CD4-positive, alpha-beta memory T cell (primary cell): Measurements from ENCODE around the gene ANKRD40CL. TPM values are rescaled to one million over a fixed set of nuclear protein-coding genes. Genes with fewer than 3 reads are reported as not detected.

Experiments used
- CTCF ChIA-PET: fragments of 350-600 bp; sonication (Branson Sonifier 250); formaldehyde crosslinking; loops from one replicate; lab custom pipeline; 2021; ENCODE audit warnings: inconsistent platforms; ENCODE audit not compliant: partially characterized antibody; lab: Charles Lee
- POLR2A ChIA-PET: fragments of 350-600 bp; sonication (Branson Sonifier 250); formaldehyde crosslinking; loops from one replicate; lab custom pipeline; 2021; ENCODE audit not compliant: partially characterized antibody; lab: Charles Lee
- DNase-seq, 5 donors: peaks; one replicate each; pipeline versions ENCODE4 v3.0.0 to v3.0.0-alpha.2; 2020 to 2022; ENCODE audit warnings: mixed read lengths in 1 of 5
- H3K27ac ChIP-seq: one replicate; pipeline ENCODE4 v1.7.0; 2013; ENCODE audit warnings: low read depth, low read length
- H3K27me3 ChIP-seq: 2 replicates; pipeline ENCODE4 v1.7.0; 2013; ENCODE audit warnings: mild to moderate bottlenecking, low read length, moderate library complexity; ENCODE audit not compliant: insufficient read depth
- H3K36me3 ChIP-seq: 2 replicates; pipeline ENCODE4 v1.7.0; 2013; ENCODE audit warnings: mild to moderate bottlenecking, low read length, moderate library complexity; ENCODE audit not compliant: insufficient read depth
- H3K4me1 ChIP-seq: 2 replicates; pipeline ENCODE4 v1.7.0; 2013; ENCODE audit warnings: mild to moderate bottlenecking, low read length, moderate library complexity; ENCODE audit not compliant: insufficient read depth
- H3K4me3 ChIP-seq, 2 donors: one replicate each; pipeline ENCODE4 v1.7.0; 2013; ENCODE audit warnings: low read length in 2 of 2, mild to moderate bottlenecking in 1 of 2
- H3K9me3 ChIP-seq, 2 donors: one replicate each; pipeline ENCODE4 v1.7.0; 2013; ENCODE audit warnings: low read length in 2 of 2, control low read depth in 1 of 2; ENCODE audit not compliant: control insufficient read depth in 1 of 2
- H3K27ac Mint-ChIP-seq, 7 donors: one replicate each; pipeline ENCODE4 v1.8.0; 2020 to 2021; ENCODE audit warnings: mixed read lengths in 7 of 7, mild to moderate bottlenecking in 6 of 7, inconsistent platforms in 3 of 7, moderate library complexity in 3 of 7
- H3K27me3 Mint-ChIP-seq, 2 donors: one replicate each; pipeline ENCODE4 v1.8.0; 2020 to 2021; ENCODE audit warnings: mixed read lengths in 2 of 2
- H3K36me3 Mint-ChIP-seq, 2 donors: one replicate each; pipeline ENCODE4 v1.8.0; 2020 to 2021; ENCODE audit warnings: mixed read lengths in 2 of 2, inconsistent platforms in 1 of 2, mild to moderate bottlenecking in 1 of 2
- H3K4me1 Mint-ChIP-seq, 4 donors: one replicate each; pipeline ENCODE4 v1.8.0; 2020 to 2021; ENCODE audit warnings: mixed read lengths in 4 of 4, mild to moderate bottlenecking in 1 of 4
- H3K4me3 Mint-ChIP-seq, 8 donors: one replicate each; pipeline ENCODE4 v1.8.0; 2020 to 2021; ENCODE audit warnings: mixed read lengths in 8 of 8, mild to moderate bottlenecking in 7 of 8, moderate library complexity in 6 of 8, inconsistent platforms in 3 of 8
- H3K9me3 Mint-ChIP-seq, 8 donors: one replicate each; pipeline ENCODE4 v1.8.0; 2020 to 2021; ENCODE audit warnings: mixed read lengths in 8 of 8, mild to moderate bottlenecking in 5 of 8, inconsistent platforms in 3 of 8, moderate library complexity in 1 of 8
- intact Hi-C: fragments of 100-400 bp; cut with micrococcal nuclease; formaldehyde crosslinking; loops from one replicate; pipeline ENCODE4 v1.15.1; 2023
- polyA plus RNA-seq, 2 donors: library from polyadenylated mRNA; unstranded; fragments of 300-500 nt; fragmentation: Illumina TruSeq; gene quantifications; one replicate each; pipeline ENCODE4 v1.2.3, GENCODE V29; 2021
- total RNA-seq, 2 experiments: library from RNA; stranded (reverse); gene quantifications; one replicate each; pipeline ENCODE4 v1.2.3, GENCODE V29; 2021

ANKRD40CL gene, protein sequence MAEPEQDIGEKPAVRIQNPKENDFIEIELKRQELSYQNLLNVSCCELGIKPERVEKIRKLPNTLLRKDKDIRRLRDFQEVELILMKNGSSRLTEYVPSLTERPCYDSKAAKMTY
- total RNA-seq (not detected), polyA plus RNA-seq (not detected)

DNA sequence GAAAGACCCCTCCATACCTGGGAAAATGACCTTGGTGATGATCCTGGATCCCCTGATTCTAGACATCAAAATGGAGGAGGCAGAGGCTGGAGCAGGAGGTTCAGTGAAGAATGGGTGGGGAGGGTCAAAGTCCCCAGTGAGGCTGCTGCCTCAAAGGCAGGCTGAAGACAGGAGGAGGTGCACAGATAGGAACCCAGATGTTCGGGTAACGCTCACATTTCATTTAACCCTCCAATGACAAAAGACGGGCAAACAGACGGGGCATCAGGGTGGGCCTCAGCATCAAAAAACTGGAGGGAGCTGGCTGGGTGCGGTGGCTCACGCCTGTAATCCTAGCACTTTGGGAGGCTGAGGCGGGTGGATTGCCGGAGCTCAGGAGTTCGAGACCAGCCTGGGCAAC lies at the start of gene ANKRD40CL:
Gene ANKRD40CL (minus strand): TSS at position 73 of the 400 bp plus-strand sequence. CDS start 605 bp downstream, outside the sequence.
- POLR2A ChIA-PET = no interaction called here
- H3K36me3 ChIP-seq = no peaks in the 10 kb centered on the region
- H3K4me3 ChIP-seq = no peak within 1 kb of the TSS
- peaks cover 2 to 24% (median 9%) of the 10 kb centered on the region in 4 donors for H3K4me1 Mint-ChIP-seq
- H3K27me3 ChIP-seq = no peaks in the 10 kb centered on the region
- H3K9me3 Mint-ChIP-seq = peaks cover 0 to 1% (median 0%) of the 10 kb centered on the region in 8 donors
- CTCF ChIA-PET = interaction anchor here (1.1 kb wide), 1 partner anchor 15 kb away, joined by 4 read pairs; no protein-coding TSS in a partner anchor
- intact Hi-C loops = no loop called here
- H3K27me3 Mint-ChIP-seq = peaks cover 6 to 8% of the 10 kb centered on the region in 2 donors
- H3K9me3 ChIP-seq = no peaks in the 10 kb centered on the region
- no peaks in the 10 kb centered on the region for H3K36me3 Mint-ChIP-seq
- H3K27ac Mint-ChIP-seq = peak within 1 kb of the TSS in 1 of 7 donors; percentile 68
- DNase-seq = no peak
- peak within 1 kb of the TSS in 2 of 8 donors; percentile 11 to 35 for H3K4me3 Mint-ChIP-seq
- peaks cover 7% of the 10 kb centered on the region for H3K4me1 ChIP-seq
- no peak within 1 kb of the TSS for H3K27ac ChIP-seq

DNA sequence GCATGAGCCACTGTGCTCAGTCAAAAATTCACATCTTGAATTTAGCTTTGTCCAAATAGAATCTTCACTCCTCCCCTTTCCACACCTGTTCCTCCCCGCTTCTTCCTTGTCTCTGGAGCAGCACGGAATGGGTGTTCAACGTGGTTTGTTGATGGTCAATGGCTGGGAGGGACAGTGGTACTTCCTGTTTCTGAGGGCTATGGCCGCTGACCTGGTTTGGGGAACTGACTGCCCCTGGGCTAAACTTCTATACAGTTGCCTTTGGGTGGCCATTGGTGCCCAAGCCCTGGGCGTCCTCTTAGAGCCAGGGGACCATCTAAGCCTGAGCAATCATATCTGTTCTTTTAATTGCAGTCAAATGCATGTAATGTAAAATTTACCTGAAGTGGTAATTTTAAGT lies 49.0 kb upstream of the ANKRD40CL start:
- no peak for DNase-seq
- H3K4me1 Mint-ChIP-seq = peaks cover 0 to 10% (median 4%) of the 10 kb centered on the region in 4 donors
- Histone ChIP-seq H3K36me3 (no peaks in the 10 kb centered on the region), H3K4me3 (no peak overlapping the region), H3K4me1 (peaks cover 6% of the 10 kb centered on the region), H3K27me3 (no peaks in the 10 kb centered on the region), H3K27ac (no peak overlapping the region), H3K9me3 (no peaks in the 10 kb centered on the region)
- H3K9me3 Mint-ChIP-seq = no peaks in the 10 kb centered on the region
- intact Hi-C loops = no loop called here
- no peak overlapping the region for H3K4me3 Mint-ChIP-seq
- peak overlapping the region in 1 of 7 donors; percentile 33 for H3K27ac Mint-ChIP-seq
- CTCF ChIA-PET = interaction anchor here (0.8 to 2.4 kb wide), 18 partner anchors 9 to 161 kb away, joined by 3 to 9 read pairs (median 4); no protein-coding TSS in a partner anchor
- H3K27me3 Mint-ChIP-seq = peaks cover 0 to 12% of the 10 kb centered on the region in 2 donors
- POLR2A ChIA-PET = interaction anchor here (0.8 to 1.4 kb wide), 2 partner anchors 10 to 87 kb away, joined by 3 read pairs; no protein-coding TSS in a partner anchor
- no peaks in the 10 kb centered on the region for H3K36me3 Mint-ChIP-seq

DNA sequence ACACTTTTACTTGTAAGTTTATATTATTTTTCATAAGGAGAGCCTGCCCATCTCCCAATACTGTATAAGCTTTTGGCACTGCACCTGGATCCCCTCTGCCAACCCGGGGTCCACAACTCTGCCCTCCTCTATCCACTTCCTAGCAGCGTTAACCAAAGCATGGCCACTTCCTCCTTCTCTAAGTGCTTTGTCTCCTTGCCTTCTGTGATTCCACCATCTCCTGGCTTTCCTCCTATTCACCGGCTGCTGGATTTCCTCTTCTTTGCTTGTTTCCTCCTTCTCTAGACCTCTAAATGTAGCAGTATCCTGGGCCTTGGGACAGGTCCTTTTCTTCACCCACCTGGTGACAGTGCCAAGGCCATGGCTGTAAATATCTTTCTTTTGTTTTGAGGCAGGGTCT lies 48.1 kb upstream of the ANKRD40CL start:
- peaks cover 0 to 10% (median 4%) of the 10 kb centered on the region in 4 donors for H3K4me1 Mint-ChIP-seq
- POLR2A ChIA-PET = interaction anchor here (1.4 kb wide), 1 partner anchor 10 kb away, joined by 3 read pairs; no protein-coding TSS in a partner anchor
- CTCF ChIA-PET = interaction anchor here (1.1 to 2.4 kb wide), 3 partner anchors 12 to 85 kb away, joined by 3 to 8 read pairs (median 3); no protein-coding TSS in a partner anchor
- no peaks in the 10 kb centered on the region for H3K36me3 Mint-ChIP-seq
- Histone ChIP-seq H3K4me1 (peaks cover 6% of the 10 kb centered on the region), H3K4me3 (no peak overlapping the region), H3K27ac (no peak overlapping the region), H3K36me3 (no peaks in the 10 kb centered on the region), H3K9me3 (no peaks in the 10 kb centered on the region), H3K27me3 (no peaks in the 10 kb centered on the region)
- H3K27ac Mint-ChIP-seq = peak overlapping the region in 1 of 7 donors; percentile 13
- intact Hi-C loops = no loop called here
- no peak for DNase-seq
- no peak overlapping the region for H3K4me3 Mint-ChIP-seq
- peaks cover 0 to 12% of the 10 kb centered on the region in 2 donors for H3K27me3 Mint-ChIP-seq
- H3K9me3 Mint-ChIP-seq = no peaks in the 10 kb centered on the region

DNA sequence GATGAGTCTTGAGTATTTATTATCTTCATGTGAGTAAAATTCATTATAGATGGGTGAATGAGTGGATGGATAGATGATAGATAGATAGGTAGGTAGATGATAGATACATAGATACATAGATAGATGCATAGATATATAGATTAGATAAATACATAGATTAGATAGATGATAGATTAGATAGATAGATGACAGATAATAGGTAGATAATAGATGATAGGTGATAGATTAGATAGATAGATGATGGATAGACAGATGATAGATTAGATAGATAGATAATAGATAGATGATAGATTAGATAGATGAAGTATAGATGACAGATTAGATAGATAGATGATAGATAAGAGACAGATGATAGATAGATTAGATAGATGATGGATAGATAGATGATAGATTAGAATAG lies 46.3 kb upstream of the ANKRD40CL start:
- Mint-ChIP-seq H3K36me3 (no peaks in the 10 kb centered on the region), H3K27me3 (peaks cover 0 to 9% of the 10 kb centered on the region in 2 donors), H3K4me1 (peaks cover 0 to 10% (median 1%) of the 10 kb centered on the region in 4 donors), H3K27ac (no peak overlapping the region), H3K4me3 (peak overlapping the region in 1 of 8 donors; percentile 72), H3K9me3 (no peaks in the 10 kb centered on the region)
- Histone ChIP-seq H3K4me1 (peaks cover 6% of the 10 kb centered on the region), H3K9me3 (no peaks in the 10 kb centered on the region), H3K27ac (no peak overlapping the region), H3K27me3 (no peaks in the 10 kb centered on the region), H3K36me3 (no peaks in the 10 kb centered on the region), H3K4me3 (no peak overlapping the region)
- intact Hi-C loops = no loop called here
- ChIA-PET POLR2A (no interaction called here), CTCF (no interaction called here)
- no peak for DNase-seq

DNA sequence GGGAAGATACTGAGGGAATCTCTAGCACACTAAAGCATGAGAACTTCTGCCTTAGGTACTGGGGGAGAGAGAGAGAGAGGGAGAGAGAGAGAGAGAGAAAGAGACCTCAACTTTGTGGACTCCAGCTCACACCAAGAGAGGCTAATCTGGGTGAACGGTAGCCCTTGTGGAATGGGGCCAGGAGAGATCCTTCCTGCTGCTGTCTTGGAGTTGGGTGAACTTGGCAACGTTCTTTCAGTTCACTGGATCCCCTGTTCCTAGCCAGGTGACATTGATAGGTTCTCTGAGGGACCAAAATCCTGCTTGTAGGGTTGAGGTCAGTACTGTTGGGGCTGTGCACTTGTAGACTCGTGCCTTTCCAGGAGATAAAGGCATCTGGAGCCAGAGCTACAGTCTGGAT lies 41.6 kb upstream of the ANKRD40CL start:
- no peaks in the 10 kb centered on the region for H3K27me3 Mint-ChIP-seq
- no peaks in the 10 kb centered on the region for H3K9me3 Mint-ChIP-seq
- ChIA-PET POLR2A (no interaction called here), CTCF (no interaction called here)
- Histone ChIP-seq H3K27me3 (no peaks in the 10 kb centered on the region), H3K9me3 (no peaks in the 10 kb centered on the region), H3K36me3 (no peaks in the 10 kb centered on the region), H3K4me1 (no peaks in the 10 kb centered on the region), H3K4me3 (no peak overlapping the region), H3K27ac (no peak overlapping the region)
- no peaks in the 10 kb centered on the region for H3K4me1 Mint-ChIP-seq
- H3K27ac Mint-ChIP-seq = peak overlapping the region in 1 of 7 donors; percentile 26
- no peaks in the 10 kb centered on the region for H3K36me3 Mint-ChIP-seq
- DNase-seq = no peak
- intact Hi-C loops = no loop called here
- no peak overlapping the region for H3K4me3 Mint-ChIP-seq

DNA sequence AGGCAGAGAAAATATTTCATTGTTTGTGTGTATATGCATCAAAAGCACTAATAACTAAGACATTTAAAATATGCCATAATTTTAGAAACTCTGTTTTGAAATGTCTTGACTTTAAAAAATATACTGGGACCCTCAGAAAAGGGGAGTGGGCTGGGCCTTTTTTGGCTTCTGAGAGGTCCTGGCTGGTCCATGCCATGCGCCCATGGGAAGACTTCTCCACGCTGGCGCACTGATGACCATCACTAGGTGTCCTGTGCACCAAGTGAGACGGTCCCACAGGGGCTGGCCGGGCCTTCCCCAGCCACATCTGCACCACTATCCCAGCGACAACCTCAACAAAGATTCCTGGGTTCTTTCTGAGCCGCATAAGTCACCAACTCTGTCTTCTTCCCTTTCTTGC lies 41.1 kb upstream of the ANKRD40CL start:
- H3K27ac Mint-ChIP-seq = no peak overlapping the region
- Histone ChIP-seq H3K9me3 (no peaks in the 10 kb centered on the region), H3K36me3 (no peaks in the 10 kb centered on the region), H3K4me1 (no peaks in the 10 kb centered on the region), H3K27ac (no peak overlapping the region), H3K4me3 (no peak overlapping the region), H3K27me3 (no peaks in the 10 kb centered on the region)
- H3K27me3 Mint-ChIP-seq = no peaks in the 10 kb centered on the region
- H3K36me3 Mint-ChIP-seq = no peaks in the 10 kb centered on the region
- no peaks in the 10 kb centered on the region for H3K9me3 Mint-ChIP-seq
- H3K4me3 Mint-ChIP-seq = no peak overlapping the region
- no peaks in the 10 kb centered on the region for H3K4me1 Mint-ChIP-seq
- no peak for DNase-seq
- ChIA-PET POLR2A (no interaction called here), CTCF (no interaction called here)
- intact Hi-C loops = no loop called here

DNA sequence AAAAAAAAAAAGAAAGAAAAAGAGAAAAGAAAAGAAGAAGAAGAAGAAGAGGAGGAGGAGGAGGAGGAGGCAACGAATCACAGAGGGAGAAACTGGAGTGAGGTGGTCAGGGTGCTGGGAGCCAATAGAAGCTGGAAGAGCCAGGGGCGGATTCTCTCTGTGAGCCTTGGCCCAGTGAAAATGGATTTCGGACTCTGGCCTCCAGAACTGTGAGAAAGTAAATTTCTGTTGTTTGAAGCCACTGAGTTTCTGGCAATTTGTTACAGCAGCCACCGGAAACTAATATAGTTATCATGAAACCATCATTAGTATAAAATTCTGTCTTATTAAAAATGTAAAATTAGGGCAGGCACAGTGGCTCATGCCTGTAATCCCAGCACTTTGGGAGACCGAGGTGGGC lies 40.4 kb upstream of the ANKRD40CL start:
- no peaks in the 10 kb centered on the region for H3K9me3 Mint-ChIP-seq
- ChIA-PET CTCF (interaction anchor here (1.3 kb wide), 1 partner anchor 10 kb away, joined by 5 read pairs; no protein-coding TSS in a partner anchor), POLR2A (no interaction called here)
- no peak overlapping the region for H3K27ac Mint-ChIP-seq
- Histone ChIP-seq H3K9me3 (no peaks in the 10 kb centered on the region), H3K4me1 (no peaks in the 10 kb centered on the region), H3K36me3 (no peaks in the 10 kb centered on the region), H3K27me3 (no peaks in the 10 kb centered on the region), H3K4me3 (no peak overlapping the region), H3K27ac (no peak overlapping the region)
- no peaks in the 10 kb centered on the region for H3K4me1 Mint-ChIP-seq
- H3K4me3 Mint-ChIP-seq = no peak overlapping the region
- no peak for DNase-seq
- no peaks in the 10 kb centered on the region for H3K27me3 Mint-ChIP-seq
- intact Hi-C loops = no loop called here
- no peaks in the 10 kb centered on the region for H3K36me3 Mint-ChIP-seq
